Measurements from ENCODE around the gene CALHM4. TPM values are rescaled to one million over a fixed set of nuclear protein-coding genes. Genes with fewer than 3 reads are reported as not detected.

CALHM4 gene
- total and polyA plus RNA-seq, 2 donors (not counting 3 experiments of a cell fraction or from before 2014, with no cell fraction given): 1.2 TPM; not detected in 1

- Histone ChIP-seq H3K27me3 (ENCODE audit: control insufficient read depth in 2 of 2, insufficient read depth in 2 of 2, low read length in 2 of 2) (no peaks in the 10 kb centered on the region), H3K27ac (ENCODE audit: insufficient read depth, low read depth, low read length) (no peak overlapping the region), H3K9me3 (replicated peaks; ENCODE audit: control insufficient read depth, insufficient read depth, low read length) (no peaks in the 10 kb centered on the region), H3K9ac (replicated peaks; ENCODE audit: extremely low read depth, insufficient read depth, low read length) (no peak overlapping the region), H3K4me2 (ENCODE audit: insufficient read depth, low read length) (no peak overlapping the region), H4K20me1 (replicated peaks; ENCODE audit: control insufficient read depth, extremely low read depth, insufficient read depth, low read length) (no peaks in the 10 kb centered on the region), H3K36me3 (ENCODE audit: control insufficient read depth in 2 of 2, extremely low read depth in 1 of 2, insufficient read depth in 2 of 2, low read length in 2 of 2) (no peaks in the 10 kb centered on the region), H3K4me1 (ENCODE audit: control insufficient read depth, extremely low read depth, insufficient read depth, low read length) (peaks cover 6% of the 10 kb centered on the region), H3K9me1 (replicated peaks; ENCODE audit: control insufficient read depth, extremely low read depth, insufficient read depth, low read length) (no peaks in the 10 kb centered on the region), H2AFZ (ENCODE audit: low read depth, low read length) (no peak overlapping the region), H3K79me2 (ENCODE audit: control insufficient read depth, insufficient read depth, low read length) (no peaks in the 10 kb centered on the region), H3K4me3 (replicated peaks in 1 of 3; ENCODE audit: insufficient read depth in 1 of 3, low read depth in 1 of 3, low read length in 3 of 3) (no peak overlapping the region)
- intact Hi-C loops (cut with micrococcal nuclease): loop anchor here (5.0 kb wide), 1 partner anchor 285 kb away; no protein-coding TSS in a partner anchor
- no peak for DNase-seq (ENCODE audit: low read depth, low spot score)
- POLR2A ChIA-PET: no interaction called here
- dilution Hi-C loops (cut with MboI; ENCODE audit: extremely low pct_ligation_motif_present, low sequenced_read_pairs): no loop called here
- BruUV-seq (replicated peaks): no TSS peak
- TF ChIP-seq POLR2AphosphoS5 (IDR thresholded peaks at IDR 0.05; ENCODE audit: insufficient read depth, low read depth, low read length): no peak
- TF ChIP-seq, protein P1, sequence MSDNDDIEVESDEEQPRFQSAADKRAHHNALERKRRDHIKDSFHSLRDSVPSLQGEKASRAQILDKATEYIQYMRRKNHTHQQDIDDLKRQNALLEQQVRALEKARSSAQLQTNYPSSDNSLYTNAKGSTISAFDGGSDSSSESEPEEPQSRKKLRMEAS (IDR thresholded peaks at IDR 0.05; ENCODE audit: insufficient read depth, insufficient read length): no peak
- TF ChIP-seq EZH2 (IDR thresholded peaks at IDR 0.05; ENCODE audit: borderline replicate concordance, low read depth, low read length, severe bottlenecking): no peak
- TF ChIP-seq CTCF (IDR thresholded peaks at IDR 0.05; ENCODE audit: extremely low read depth in 1 of 2, insufficient read depth in 1 of 2, low read depth in 1 of 2, low read length in 2 of 2): no peak
- no peak for TF ChIP-seq FOS (IDR thresholded peaks at IDR 0.05; ENCODE audit: borderline replicate concordance, insufficient read depth, low read length)
- no peak for TF ChIP-seq JUN (IDR thresholded peaks at IDR 0.05; ENCODE audit: borderline replicate concordance, insufficient read depth, insufficient read length, low read depth)
- TF ChIP-seq GATA2 (IDR thresholded peaks at IDR 0.05; ENCODE audit: insufficient read depth, insufficient read length, low read depth, low read length): no peak
- no peak for FAIRE-seq
- CTCF ChIA-PET: interaction anchor here (0.9 to 4.3 kb wide), 13 partner anchors 9 to 344 kb away, joined by 3 to 44 read pairs (median 5); partner anchors contain the start of genes CALHM5, RSPH4A and RWDD1
Observed at GRCh38 chr6:116562019-116562403, 8.5 kb downstream of the CALHM4 start.

All from endothelial cell of umbilical vein (primary cell).